ENCODE measurements around the gene PCSK1. TPM values are rescaled to one million over a fixed set of nuclear protein-coding genes. Genes with fewer than 3 reads are reported as not detected.

PCSK1 gene
- total and polyA plus RNA-seq, 8 donors = 2.3 to 33.0 (median 10.5) TPM

DNA sequence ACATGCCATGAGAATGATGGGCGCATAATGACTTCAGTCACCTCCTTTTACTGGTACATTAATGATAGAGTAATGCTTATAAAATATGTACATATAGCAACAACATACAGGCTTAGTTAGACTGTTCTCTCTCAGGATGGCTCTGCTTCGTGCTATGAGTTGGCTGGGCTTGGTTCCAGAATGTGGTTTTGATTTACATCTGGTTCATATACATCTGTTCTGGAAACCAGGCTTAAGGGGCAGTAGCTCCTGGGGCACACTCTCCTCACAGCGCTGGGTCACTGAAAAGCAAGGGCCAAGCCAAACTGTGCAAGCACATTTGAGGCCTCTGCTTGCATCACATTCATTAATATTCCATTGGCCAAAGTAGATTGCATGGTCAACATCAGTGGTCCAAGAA, 44.9 kb downstream of the PCSK1 start:
- WGBS, 2 donors = 91 to 96% methylated on average over 3 of the region's 3 CpGs
- Histone ChIP-seq H3K27ac (no peak overlapping the region), H3K4me3 (no peak overlapping the region), H3K36me3 (no peaks in the 10 kb centered on the region), H3K27me3 (no peaks in the 10 kb centered on the region), H3K9me3 (no peaks in the 10 kb centered on the region), H3K4me1 (no peaks in the 10 kb centered on the region)
- intact Hi-C loops (cut with DNase I) = no loop called here
- no peak for FAIRE-seq
- no peak for ATAC-seq
- DNase-seq = no peak
- TF ChIP-seq, protein P1, sequence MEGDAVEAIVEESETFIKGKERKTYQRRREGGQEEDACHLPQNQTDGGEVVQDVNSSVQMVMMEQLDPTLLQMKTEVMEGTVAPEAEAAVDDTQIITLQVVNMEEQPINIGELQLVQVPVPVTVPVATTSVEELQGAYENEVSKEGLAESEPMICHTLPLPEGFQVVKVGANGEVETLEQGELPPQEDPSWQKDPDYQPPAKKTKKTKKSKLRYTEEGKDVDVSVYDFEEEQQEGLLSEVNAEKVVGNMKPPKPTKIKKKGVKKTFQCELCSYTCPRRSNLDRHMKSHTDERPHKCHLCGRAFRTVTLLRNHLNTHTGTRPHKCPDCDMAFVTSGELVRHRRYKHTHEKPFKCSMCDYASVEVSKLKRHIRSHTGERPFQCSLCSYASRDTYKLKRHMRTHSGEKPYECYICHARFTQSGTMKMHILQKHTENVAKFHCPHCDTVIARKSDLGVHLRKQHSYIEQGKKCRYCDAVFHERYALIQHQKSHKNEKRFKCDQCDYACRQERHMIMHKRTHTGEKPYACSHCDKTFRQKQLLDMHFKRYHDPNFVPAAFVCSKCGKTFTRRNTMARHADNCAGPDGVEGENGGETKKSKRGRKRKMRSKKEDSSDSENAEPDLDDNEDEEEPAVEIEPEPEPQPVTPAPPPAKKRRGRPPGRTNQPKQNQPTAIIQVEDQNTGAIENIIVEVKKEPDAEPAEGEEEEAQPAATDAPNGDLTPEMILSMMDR (IDR thresholded peaks at IDR 0.05) = no peak

GRCh38 chr5:96387616-96388015, 45.4 kb downstream of the PCSK1 start:
- no peak for FAIRE-seq
- TF ChIP-seq, protein P1 (IDR thresholded peaks at IDR 0.05) = no peak
- intact Hi-C loops (cut with DNase I) = no loop called here

DNA sequence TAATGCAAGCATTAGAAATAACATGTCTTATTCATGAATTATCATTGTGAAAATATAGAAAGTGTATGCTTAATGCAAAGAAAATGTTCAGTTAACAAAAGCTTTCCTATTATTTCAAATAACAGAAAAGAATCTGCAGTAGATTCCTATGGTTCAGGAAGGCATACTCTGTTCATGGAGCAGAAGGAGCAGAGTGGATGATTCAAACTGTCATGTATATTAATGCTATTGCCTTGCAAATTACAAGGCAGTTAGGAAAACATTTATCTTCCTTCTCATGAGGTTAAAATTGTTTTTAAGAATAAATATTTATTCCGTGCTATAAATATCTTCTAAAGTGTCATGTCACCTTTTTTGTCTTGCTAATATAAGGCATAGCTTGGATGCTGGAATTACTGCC, 47.5 kb downstream of the PCSK1 start:
- DNase-seq (no peak), FAIRE-seq (no peak), ATAC-seq (no peak)
- no peaks in the 10 kb centered on the region for H3K4me1 ChIP-seq
- 72 to 92% methylated on average over 1 of the region's 1 CpG for WGBS, 2 donors
- intact Hi-C loops (cut with DNase I) = no loop called here
- H3K4me3 ChIP-seq = no peak overlapping the region
- TF ChIP-seq, protein P1 (IDR thresholded peaks at IDR 0.05) = no peak
- no peaks in the 10 kb centered on the region for H3K9me3 ChIP-seq
- H3K36me3 ChIP-seq = no peaks in the 10 kb centered on the region
- no peaks in the 10 kb centered on the region for H3K27me3 ChIP-seq
- H3K27ac ChIP-seq = no peak overlapping the region

More at GRCh38 chr5:96387616-96388015, 45.4 kb downstream of the PCSK1 start:
- WGBS, 2 donors = 59 to 62% methylated on average over 2 of the region's 2 CpGs
- Histone ChIP-seq H3K27ac (no peak overlapping the region), H3K36me3 (no peaks in the 10 kb centered on the region), H3K9me3 (no peaks in the 10 kb centered on the region), H3K4me3 (no peak overlapping the region), H3K27me3 (no peaks in the 10 kb centered on the region), H3K4me1 (no peaks in the 10 kb centered on the region)
- no peak for DNase-seq
- ATAC-seq = no peak

DNA sequence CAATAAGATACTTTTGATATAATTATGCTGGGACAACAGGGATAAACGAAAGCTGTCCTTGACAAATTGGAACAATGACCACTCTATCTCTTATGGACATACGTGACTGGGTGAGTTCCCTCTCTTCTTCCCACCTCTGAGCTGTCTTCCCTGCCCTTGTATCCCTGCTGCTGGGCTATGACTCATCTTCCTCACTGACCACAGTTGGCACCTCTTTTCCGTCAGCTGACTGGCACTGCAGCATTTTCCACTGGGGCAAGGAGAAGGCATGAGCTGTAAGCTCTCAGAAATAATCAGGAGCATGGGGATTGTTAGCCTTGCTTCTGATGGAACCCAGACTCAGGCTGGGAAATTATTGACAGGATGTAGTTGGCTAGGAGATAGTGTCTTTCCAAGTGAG, 48.7 kb downstream of the PCSK1 start:
- no peak overlapping the region for H3K27ac ChIP-seq
- 76 to 79% methylated on average over 3 of the region's 3 CpGs for WGBS, 2 donors
- H3K4me3 ChIP-seq = no peak overlapping the region
- DNase-seq (no peak), FAIRE-seq (no peak), ATAC-seq (peak in 2 of 4 donors; percentile 55 to 80)
- TF ChIP-seq, protein P1 (IDR thresholded peaks at IDR 0.05) = no peak
- intact Hi-C loops (cut with DNase I) = no loop called here
- H3K9me3 ChIP-seq = no peaks in the 10 kb centered on the region
- H3K27me3 ChIP-seq = no peaks in the 10 kb centered on the region
- no peaks in the 10 kb centered on the region for H3K36me3 ChIP-seq
- H3K4me1 ChIP-seq = no peaks in the 10 kb centered on the region

DNA sequence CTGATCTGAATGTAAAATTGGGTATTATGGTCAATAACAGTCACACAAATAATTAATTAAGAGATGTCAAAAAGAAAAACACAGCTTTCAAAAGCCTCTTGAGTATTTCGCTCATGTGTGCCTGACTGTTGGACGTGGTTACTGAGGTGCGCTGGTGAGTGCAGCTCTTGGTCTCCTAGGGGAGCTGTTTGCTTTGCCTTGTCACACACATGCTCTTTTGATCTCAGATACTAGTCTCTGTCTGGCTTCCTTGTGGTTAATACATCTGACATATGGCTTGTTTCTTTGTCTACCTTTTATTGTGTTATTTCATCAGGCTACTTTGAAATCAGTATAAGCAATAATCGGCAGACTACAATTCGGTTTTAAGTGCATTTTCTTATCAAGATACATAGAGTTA, 51.5 kb downstream of the PCSK1 start:
- no peaks in the 10 kb centered on the region for H3K9me3 ChIP-seq
- H3K4me1 ChIP-seq = no peaks in the 10 kb centered on the region
- H3K27ac ChIP-seq = no peak overlapping the region
- no peaks in the 10 kb centered on the region for H3K27me3 ChIP-seq
- no peaks in the 10 kb centered on the region for H3K36me3 ChIP-seq
- DNase-seq (no peak), FAIRE-seq (no peak), ATAC-seq (peak in 3 of 4 donors; percentile 47 to 81 (median 80))
- no peak overlapping the region for H3K4me3 ChIP-seq
- WGBS, 2 donors = 79 to 81% methylated on average over 5 of the region's 5 CpGs
- intact Hi-C loops (cut with DNase I) = no loop called here
- TF ChIP-seq, protein P1 (IDR thresholded peaks at IDR 0.05) = no peak

Measured in pancreas (tissue), 10 donors.